H1 (cell line): ENCODE results near the gene GAK. TPM values are rescaled to one million over a fixed set of nuclear protein-coding genes. Genes with fewer than 3 reads are reported as not detected.

Source experiments
- ATF2 ChIP-seq: IDR thresholded peaks from 2 replicates; pipeline ENCODE4 v1.6.1; 2012; ENCODE audit warnings: low read length, inconsistent platforms
- FOSL1 ChIP-seq: IDR thresholded peaks from 2 replicates; pipeline ENCODE4 v1.6.1; 2011; ENCODE audit warnings: mild to moderate bottlenecking, low read depth, low read length, moderate library complexity; ENCODE audit not compliant: insufficient read depth
- KDM1A ChIP-seq: fragments of 200-600, 300-600 bp; sonication (generic); IDR thresholded peaks from 2 replicates; pipeline ENCODE4 v1.7.1; 2016; ENCODE audit warnings: mild to moderate bottlenecking, low read length, borderline replicate concordance
- KDM4A ChIP-seq: IDR thresholded peaks from one replicate; pipeline ENCODE4 v1.7.1; 2012; ENCODE audit warnings: low read depth, mild to moderate bottlenecking, moderate library complexity, low read length, inconsistent platforms; ENCODE audit not compliant: severe bottlenecking
- MAFK ChIP-seq: IDR thresholded peaks from 2 replicates; pipeline ENCODE4 v1.6.1; 2012; ENCODE audit warnings: low read depth, mild to moderate bottlenecking, improper control_type of control experiment, low read length
- SIRT6 ChIP-seq: IDR thresholded peaks from one replicate; pipeline ENCODE4 v1.7.1; 2012; ENCODE audit warnings: low read length, inconsistent platforms
- TCF12 ChIP-seq: IDR thresholded peaks from 2 replicates; pipeline ENCODE4 v1.6.1; 2011; ENCODE audit warnings: low read depth, mild to moderate bottlenecking, low read length
- USF2 ChIP-seq: IDR thresholded peaks from 2 replicates; pipeline ENCODE4 v1.6.1; 2011; ENCODE audit warnings: low read length, improper control_type of control experiment
- polyA plus RNA-seq, 7 experiments: library from polyadenylated mRNA; depleted of rRNA in 3 of 7; stranded (reverse) in 5 of 7; unstranded in 2 of 7; fragments of >200 nt in 5 of 7; fragments of 200-250 nt in 2 of 7; gene quantifications; 1 replicate in 5 of 7; 2 replicates in 1 of 7; 4 replicates in 1 of 7; pipeline versions ENCODE4 v1.2.1 to v1.2.3, GENCODE V29; 2011 to 2013; ENCODE audit warnings: missing spikeins in 2 of 7, mixed read lengths in 2 of 7
- total RNA-seq: library from RNA; stranded (reverse); fragmentation: NEBNext Ultra II Directional; extraction: Animal tissue kit (Norgen Biotek cat#: 25700); gene quantifications from 2 replicates; pipeline ENCODE4 v1.2.1, GENCODE V29; 2021

The GAK gene
- total and polyA plus RNA-seq, 2 of the 8 experiments (the other 6 are each of a cell fraction or from before 2014, with no cell fraction given) = 31.5 to 70.8 TPM

GRCh38 chr4:821631-822030 lies 110.5 kb downstream of the GAK start (continued):
- TF ChIP-seq ATF2 (no peak), TCF12 (no peak), MAFK (no peak), KDM4A (no peak), SIRT6 (no peak), FOSL1 (no peak), USF2 (no peak), KDM1A (no peak)
